Fibroblast of lung (primary cell): ENCODE measurements around the gene SMARCD1.

ENCODE experiments used
- EZH2 ChIP-seq: IDR thresholded peaks from 2 replicates; pipeline ENCODE4 v1.5.1; 2012; ENCODE audit warnings: low read length, control low read depth, mild to moderate bottlenecking; ENCODE audit errors: missing control alignments
- TF ChIP-seq, protein P1 (sequence below), 2 donors: IDR thresholded peaks in 1 of 2; conservative IDR thresholded peaks in 1 of 2; 1 replicate in 1 of 2; 2 replicates in 1 of 2; pipeline ENCODE4 v1.5.1; 2011 to 2012; ENCODE audit warnings: low read length in 2 of 2, control low read depth in 1 of 2, inconsistent platforms in 1 of 2, low read depth in 1 of 2, mild to moderate bottlenecking in 1 of 2

DNA sequence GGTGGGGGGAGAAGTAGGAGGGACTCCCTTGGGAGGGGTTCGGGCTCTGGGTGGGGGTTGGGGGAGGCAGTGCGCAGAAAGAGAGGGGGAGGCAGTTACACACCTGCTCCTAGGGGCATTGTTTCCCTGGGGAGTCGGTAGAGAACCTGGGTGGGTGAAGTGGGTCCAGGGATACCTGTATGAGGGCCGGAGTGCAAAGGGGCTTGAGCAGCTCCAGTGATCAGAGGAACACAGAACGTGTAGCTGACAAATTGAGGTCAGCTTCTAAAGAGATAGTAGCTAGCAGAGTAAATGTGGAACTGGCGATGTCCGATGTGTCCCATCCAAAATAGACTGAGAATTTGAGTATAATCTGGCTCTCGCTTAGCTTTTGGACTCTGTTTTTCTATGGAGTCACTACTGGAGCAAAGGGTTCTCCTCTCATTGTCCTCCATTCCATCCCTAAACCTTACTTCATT, 502 bp downstream of the SMARCD1 start:
- no peak for TF ChIP-seq EZH2
- TF ChIP-seq, protein P1, sequence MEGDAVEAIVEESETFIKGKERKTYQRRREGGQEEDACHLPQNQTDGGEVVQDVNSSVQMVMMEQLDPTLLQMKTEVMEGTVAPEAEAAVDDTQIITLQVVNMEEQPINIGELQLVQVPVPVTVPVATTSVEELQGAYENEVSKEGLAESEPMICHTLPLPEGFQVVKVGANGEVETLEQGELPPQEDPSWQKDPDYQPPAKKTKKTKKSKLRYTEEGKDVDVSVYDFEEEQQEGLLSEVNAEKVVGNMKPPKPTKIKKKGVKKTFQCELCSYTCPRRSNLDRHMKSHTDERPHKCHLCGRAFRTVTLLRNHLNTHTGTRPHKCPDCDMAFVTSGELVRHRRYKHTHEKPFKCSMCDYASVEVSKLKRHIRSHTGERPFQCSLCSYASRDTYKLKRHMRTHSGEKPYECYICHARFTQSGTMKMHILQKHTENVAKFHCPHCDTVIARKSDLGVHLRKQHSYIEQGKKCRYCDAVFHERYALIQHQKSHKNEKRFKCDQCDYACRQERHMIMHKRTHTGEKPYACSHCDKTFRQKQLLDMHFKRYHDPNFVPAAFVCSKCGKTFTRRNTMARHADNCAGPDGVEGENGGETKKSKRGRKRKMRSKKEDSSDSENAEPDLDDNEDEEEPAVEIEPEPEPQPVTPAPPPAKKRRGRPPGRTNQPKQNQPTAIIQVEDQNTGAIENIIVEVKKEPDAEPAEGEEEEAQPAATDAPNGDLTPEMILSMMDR (conservative IDR thresholded peaks at IDR 0.05 in 1 of 2, IDR thresholded peaks at IDR 0.05 in 1 of 2; ENCODE audit: low read depth in 1 of 2, low read length in 2 of 2) = no peak
